GM23338 (cell line): ENCODE data around the gene EPHA10. TPM values are rescaled to one million over a fixed set of nuclear protein-coding genes. Genes with fewer than 3 reads are reported as not detected.

Experiments
- ATAC-seq: fragments of 200-7000 bp; cut with Tn5 transposase; 3 replicates; pipeline ENCODE4 v1.9.1; 2020
- DNase-seq: peaks from one replicate; pipeline ENCODE4 v3.0.0-alpha.2; 2015; ENCODE audit warnings: low spot score
- H2AFZ ChIP-seq: fragments of 200-600 bp; sonication (generic); 2 replicates; pipeline ENCODE4 v1.8.0; 2016; ENCODE audit warnings: antibody characterized with exemption, mild to moderate bottlenecking, moderate library complexity
- H3F3A ChIP-seq: fragments of 200-600 bp; sonication (generic); replicated peaks from 2 replicates; pipeline ENCODE4 v1.8.0; 2017; ENCODE audit warnings: antibody characterized with exemption, mixed run types, low read depth
- H3K27ac ChIP-seq: fragments of 200-600 bp; sonication (generic); 2 replicates; pipeline ENCODE4 v1.6.1; 2016; ENCODE audit warnings: low read depth
- H3K27me3 ChIP-seq: fragments of 200-600 bp; sonication (generic); 2 replicates; pipeline ENCODE4 v1.8.0; 2016; ENCODE audit warnings: mild to moderate bottlenecking, mixed run types, moderate library complexity; ENCODE audit not compliant: insufficient read depth
- H3K36me3 ChIP-seq: fragments of 200-600 bp; sonication (generic); 2 replicates; pipeline ENCODE4 v1.8.0; 2016; ENCODE audit warnings: mild to moderate bottlenecking; ENCODE audit not compliant: insufficient read depth
- H3K4me1 ChIP-seq: fragments of 200-600 bp; sonication (generic); 2 replicates; pipeline ENCODE4 v1.8.0; 2016; ENCODE audit warnings: mild to moderate bottlenecking, moderate library complexity; ENCODE audit not compliant: insufficient read depth
- H3K4me2 ChIP-seq: fragments of 200-600 bp; sonication (generic); 2 replicates; pipeline ENCODE4 v1.7.1; 2017; ENCODE audit warnings: mixed run types
- H3K4me3 ChIP-seq: fragments of 200-600 bp; sonication (generic); 2 replicates; pipeline ENCODE4 v1.6.1; 2016; ENCODE audit warnings: mixed run types
- H3K79me2 ChIP-seq: fragments of 200-600 bp; sonication (generic); replicated peaks from 2 replicates; pipeline ENCODE4 v1.8.0; 2017; ENCODE audit warnings: mild to moderate bottlenecking; ENCODE audit not compliant: insufficient read depth
- H3K9me2 ChIP-seq: fragments of 200-600 bp; sonication (generic); 2 replicates; pipeline ENCODE4 v1.8.0; 2017; ENCODE audit not compliant: insufficient read depth
- H4K20me1 ChIP-seq: fragments of 200-600 bp; sonication (generic); replicated peaks from 2 replicates; pipeline ENCODE4 v1.8.0; 2017; ENCODE audit warnings: mild to moderate bottlenecking; ENCODE audit not compliant: insufficient read depth
- H3K27ac Mint-ChIP-seq: 2 replicates; pipeline ENCODE4 v1.8.0; 2020; ENCODE audit warnings: inconsistent platforms, mild to moderate bottlenecking, moderate library complexity, mixed read lengths
- H3K27me3 Mint-ChIP-seq: 3 replicates; pipeline ENCODE4 v1.8.0; 2022; ENCODE audit warnings: low read depth, mild to moderate bottlenecking, moderate library complexity, mixed read lengths, inconsistent platforms; ENCODE audit not compliant: insufficient read depth, poor library complexity
- H3K36me3 Mint-ChIP-seq: 3 replicates; pipeline ENCODE4 v1.8.0; 2021; ENCODE audit warnings: low read depth, mild to moderate bottlenecking, inconsistent platforms, moderate library complexity, mixed read lengths
- H3K4me1 Mint-ChIP-seq: 3 replicates; pipeline ENCODE4 v1.8.0; 2020; ENCODE audit warnings: mild to moderate bottlenecking, inconsistent platforms, mixed read lengths
- H3K4me3 Mint-ChIP-seq: 3 replicates; pipeline ENCODE4 v1.8.0; 2021; ENCODE audit warnings: moderate library complexity, mild to moderate bottlenecking, inconsistent platforms, mixed read lengths
- H3K9me3 Mint-ChIP-seq: 3 replicates; pipeline ENCODE4 v1.8.0; 2020; ENCODE audit warnings: moderate library complexity, mild to moderate bottlenecking, inconsistent platforms, mixed read lengths
- EZH2 ChIP-seq: fragments of 200-600 bp; sonication (generic); IDR thresholded peaks from one replicate; pipeline ENCODE4 v1.8.0; 2017; ENCODE audit warnings: antibody characterized with exemption, mild to moderate bottlenecking, low read depth; ENCODE audit not compliant: unreplicated experiment
- EZH2phosphoT487 ChIP-seq: fragments of 200-600 bp; sonication (generic); IDR thresholded peaks from one replicate; pipeline ENCODE4 v1.8.1; 2018; ENCODE audit warnings: antibody characterized with exemption; ENCODE audit not compliant: unreplicated experiment
- JUNB ChIP-seq: IDR thresholded peaks from one replicate; pipeline ENCODE4 v1.6.1; 2016; ENCODE audit warnings: antibody characterized with exemption; ENCODE audit not compliant: unreplicated experiment
- STAT1 ChIP-seq: IDR thresholded peaks from one replicate; pipeline ENCODE4 v1.6.1; 2016; ENCODE audit warnings: antibody characterized with exemption; ENCODE audit not compliant: unreplicated experiment
- ZNF114 ChIP-seq: fragments of 250-450 bp; sonication (Bioruptor Pico); IDR thresholded peaks from 2 replicates; pipeline ENCODE4 v1.5.0; 2020; ENCODE audit warnings: mild to moderate bottlenecking, moderate library complexity
- polyA plus RNA-seq: library from polyadenylated mRNA; unstranded; fragments of >200 nt; fragmentation: Nextera tagmentation; extraction: Ambion mirVana; gene quantifications from 2 replicates; pipeline ENCODE4 v1.2.1, GENCODE V29; 2016
- total RNA-seq: library from RNA; depleted of rRNA; stranded (reverse); fragments of >200 nt; shearing (Covaris generic); gene quantifications from 2 replicates; pipeline ENCODE4 v1.2.3, GENCODE V29; 2014
- TF ChIP-seq, protein P1 (sequence below): IDR thresholded peaks from one replicate; pipeline ENCODE4 v1.6.1; 2018; ENCODE audit warnings: antibody characterized with exemption; ENCODE audit not compliant: unreplicated experiment
- TF ChIP-seq, protein P2 (sequence below), 2 experiments: fragments of 200-600 bp in 1 of 2; sonication (generic) in 1 of 2; conservative IDR thresholded peaks; 2 replicates each; pipeline versions ENCODE4 v1.5.1 to v1.6.1; 2016 to 2017; ENCODE audit warnings: antibody characterized with exemption in 2 of 2, low read depth in 2 of 2, mild to moderate bottlenecking in 2 of 2, moderate library complexity in 1 of 2
- TF ChIP-seq, protein P3 (sequence below): fragments of 250-450 bp; sonication (Bioruptor Pico); IDR thresholded peaks from 2 replicates; pipeline ENCODE4 v1.5.0; 2020; ENCODE audit warnings: mild to moderate bottlenecking, moderate library complexity
- TF ChIP-seq, protein P4 (sequence below): IDR thresholded peaks from 2 replicates; pipeline ENCODE4 v1.6.1; 2016; ENCODE audit warnings: antibody characterized with exemption

Gene EPHA10
- total and polyA plus RNA-seq, 2 experiments from 2014 or later = 0.76 to 2.4 TPM

DNA sequence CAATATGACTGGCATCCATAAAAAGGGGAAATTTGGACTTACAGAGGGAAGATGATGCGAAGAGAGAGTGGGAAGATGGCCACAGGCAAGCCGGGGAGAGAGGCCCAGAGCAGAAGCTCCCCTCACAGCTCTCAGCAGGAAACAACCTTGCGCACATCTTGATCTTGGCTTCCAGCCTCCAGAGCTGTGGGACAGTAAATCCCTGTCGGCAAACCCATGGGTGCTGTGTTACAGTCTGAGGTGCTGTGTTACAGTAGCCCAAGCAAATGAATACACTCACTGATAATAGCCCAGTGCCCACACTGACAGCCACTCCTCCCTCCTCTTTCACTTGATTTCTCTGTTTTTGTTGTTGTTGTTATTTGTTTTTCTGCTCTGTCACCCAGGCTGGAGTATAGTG, 50.2 kb downstream of the EPHA10 start (continued):
- TF ChIP-seq, protein P1, sequence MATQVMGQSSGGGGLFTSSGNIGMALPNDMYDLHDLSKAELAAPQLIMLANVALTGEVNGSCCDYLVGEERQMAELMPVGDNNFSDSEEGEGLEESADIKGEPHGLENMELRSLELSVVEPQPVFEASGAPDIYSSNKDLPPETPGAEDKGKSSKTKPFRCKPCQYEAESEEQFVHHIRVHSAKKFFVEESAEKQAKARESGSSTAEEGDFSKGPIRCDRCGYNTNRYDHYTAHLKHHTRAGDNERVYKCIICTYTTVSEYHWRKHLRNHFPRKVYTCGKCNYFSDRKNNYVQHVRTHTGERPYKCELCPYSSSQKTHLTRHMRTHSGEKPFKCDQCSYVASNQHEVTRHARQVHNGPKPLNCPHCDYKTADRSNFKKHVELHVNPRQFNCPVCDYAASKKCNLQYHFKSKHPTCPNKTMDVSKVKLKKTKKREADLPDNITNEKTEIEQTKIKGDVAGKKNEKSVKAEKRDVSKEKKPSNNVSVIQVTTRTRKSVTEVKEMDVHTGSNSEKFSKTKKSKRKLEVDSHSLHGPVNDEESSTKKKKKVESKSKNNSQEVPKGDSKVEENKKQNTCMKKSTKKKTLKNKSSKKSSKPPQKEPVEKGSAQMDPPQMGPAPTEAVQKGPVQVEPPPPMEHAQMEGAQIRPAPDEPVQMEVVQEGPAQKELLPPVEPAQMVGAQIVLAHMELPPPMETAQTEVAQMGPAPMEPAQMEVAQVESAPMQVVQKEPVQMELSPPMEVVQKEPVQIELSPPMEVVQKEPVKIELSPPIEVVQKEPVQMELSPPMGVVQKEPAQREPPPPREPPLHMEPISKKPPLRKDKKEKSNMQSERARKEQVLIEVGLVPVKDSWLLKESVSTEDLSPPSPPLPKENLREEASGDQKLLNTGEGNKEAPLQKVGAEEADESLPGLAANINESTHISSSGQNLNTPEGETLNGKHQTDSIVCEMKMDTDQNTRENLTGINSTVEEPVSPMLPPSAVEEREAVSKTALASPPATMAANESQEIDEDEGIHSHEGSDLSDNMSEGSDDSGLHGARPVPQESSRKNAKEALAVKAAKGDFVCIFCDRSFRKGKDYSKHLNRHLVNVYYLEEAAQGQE = no peak
- no peak for TF ChIP-seq STAT1
- TF ChIP-seq JUNB = no peak

DNA sequence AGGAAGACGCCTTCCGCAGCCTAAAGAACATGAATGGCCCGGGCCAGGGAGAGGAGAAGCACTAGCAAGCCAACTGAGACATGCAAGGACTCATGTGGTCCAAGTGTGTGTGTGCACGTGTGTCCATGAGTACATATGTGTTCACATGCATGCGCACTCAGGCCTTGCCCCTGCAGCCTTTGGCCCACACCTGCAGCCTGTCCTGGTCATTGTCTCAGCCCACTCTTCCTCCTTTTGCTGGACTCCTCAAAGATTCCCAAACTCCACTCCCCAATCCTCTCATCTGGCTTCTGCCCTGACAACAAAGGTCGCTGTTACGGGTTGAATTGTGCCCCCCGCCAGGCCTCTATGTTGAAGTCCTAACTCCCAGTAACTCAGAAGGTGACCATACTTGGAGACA, 50.7 kb downstream of the EPHA10 start:
- ATAC-seq (no peak), DNase-seq (no peak)
- peaks cover 3% of the 10 kb centered on the region; the same call in 2 of the 3 replicates for H3K4me1 Mint-ChIP-seq
- TF ChIP-seq EZH2 (no peak), ZNF114 (CRISPR knock-in tag) (no peak), JUNB (no peak), EZH2phosphoT487 (no peak)
- TF ChIP-seq, protein P2, sequence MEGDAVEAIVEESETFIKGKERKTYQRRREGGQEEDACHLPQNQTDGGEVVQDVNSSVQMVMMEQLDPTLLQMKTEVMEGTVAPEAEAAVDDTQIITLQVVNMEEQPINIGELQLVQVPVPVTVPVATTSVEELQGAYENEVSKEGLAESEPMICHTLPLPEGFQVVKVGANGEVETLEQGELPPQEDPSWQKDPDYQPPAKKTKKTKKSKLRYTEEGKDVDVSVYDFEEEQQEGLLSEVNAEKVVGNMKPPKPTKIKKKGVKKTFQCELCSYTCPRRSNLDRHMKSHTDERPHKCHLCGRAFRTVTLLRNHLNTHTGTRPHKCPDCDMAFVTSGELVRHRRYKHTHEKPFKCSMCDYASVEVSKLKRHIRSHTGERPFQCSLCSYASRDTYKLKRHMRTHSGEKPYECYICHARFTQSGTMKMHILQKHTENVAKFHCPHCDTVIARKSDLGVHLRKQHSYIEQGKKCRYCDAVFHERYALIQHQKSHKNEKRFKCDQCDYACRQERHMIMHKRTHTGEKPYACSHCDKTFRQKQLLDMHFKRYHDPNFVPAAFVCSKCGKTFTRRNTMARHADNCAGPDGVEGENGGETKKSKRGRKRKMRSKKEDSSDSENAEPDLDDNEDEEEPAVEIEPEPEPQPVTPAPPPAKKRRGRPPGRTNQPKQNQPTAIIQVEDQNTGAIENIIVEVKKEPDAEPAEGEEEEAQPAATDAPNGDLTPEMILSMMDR (conservative IDR thresholded peaks at IDR 0.05; ENCODE audit: low read depth in 2 of 2) = no peak
- TF ChIP-seq, protein P3, sequence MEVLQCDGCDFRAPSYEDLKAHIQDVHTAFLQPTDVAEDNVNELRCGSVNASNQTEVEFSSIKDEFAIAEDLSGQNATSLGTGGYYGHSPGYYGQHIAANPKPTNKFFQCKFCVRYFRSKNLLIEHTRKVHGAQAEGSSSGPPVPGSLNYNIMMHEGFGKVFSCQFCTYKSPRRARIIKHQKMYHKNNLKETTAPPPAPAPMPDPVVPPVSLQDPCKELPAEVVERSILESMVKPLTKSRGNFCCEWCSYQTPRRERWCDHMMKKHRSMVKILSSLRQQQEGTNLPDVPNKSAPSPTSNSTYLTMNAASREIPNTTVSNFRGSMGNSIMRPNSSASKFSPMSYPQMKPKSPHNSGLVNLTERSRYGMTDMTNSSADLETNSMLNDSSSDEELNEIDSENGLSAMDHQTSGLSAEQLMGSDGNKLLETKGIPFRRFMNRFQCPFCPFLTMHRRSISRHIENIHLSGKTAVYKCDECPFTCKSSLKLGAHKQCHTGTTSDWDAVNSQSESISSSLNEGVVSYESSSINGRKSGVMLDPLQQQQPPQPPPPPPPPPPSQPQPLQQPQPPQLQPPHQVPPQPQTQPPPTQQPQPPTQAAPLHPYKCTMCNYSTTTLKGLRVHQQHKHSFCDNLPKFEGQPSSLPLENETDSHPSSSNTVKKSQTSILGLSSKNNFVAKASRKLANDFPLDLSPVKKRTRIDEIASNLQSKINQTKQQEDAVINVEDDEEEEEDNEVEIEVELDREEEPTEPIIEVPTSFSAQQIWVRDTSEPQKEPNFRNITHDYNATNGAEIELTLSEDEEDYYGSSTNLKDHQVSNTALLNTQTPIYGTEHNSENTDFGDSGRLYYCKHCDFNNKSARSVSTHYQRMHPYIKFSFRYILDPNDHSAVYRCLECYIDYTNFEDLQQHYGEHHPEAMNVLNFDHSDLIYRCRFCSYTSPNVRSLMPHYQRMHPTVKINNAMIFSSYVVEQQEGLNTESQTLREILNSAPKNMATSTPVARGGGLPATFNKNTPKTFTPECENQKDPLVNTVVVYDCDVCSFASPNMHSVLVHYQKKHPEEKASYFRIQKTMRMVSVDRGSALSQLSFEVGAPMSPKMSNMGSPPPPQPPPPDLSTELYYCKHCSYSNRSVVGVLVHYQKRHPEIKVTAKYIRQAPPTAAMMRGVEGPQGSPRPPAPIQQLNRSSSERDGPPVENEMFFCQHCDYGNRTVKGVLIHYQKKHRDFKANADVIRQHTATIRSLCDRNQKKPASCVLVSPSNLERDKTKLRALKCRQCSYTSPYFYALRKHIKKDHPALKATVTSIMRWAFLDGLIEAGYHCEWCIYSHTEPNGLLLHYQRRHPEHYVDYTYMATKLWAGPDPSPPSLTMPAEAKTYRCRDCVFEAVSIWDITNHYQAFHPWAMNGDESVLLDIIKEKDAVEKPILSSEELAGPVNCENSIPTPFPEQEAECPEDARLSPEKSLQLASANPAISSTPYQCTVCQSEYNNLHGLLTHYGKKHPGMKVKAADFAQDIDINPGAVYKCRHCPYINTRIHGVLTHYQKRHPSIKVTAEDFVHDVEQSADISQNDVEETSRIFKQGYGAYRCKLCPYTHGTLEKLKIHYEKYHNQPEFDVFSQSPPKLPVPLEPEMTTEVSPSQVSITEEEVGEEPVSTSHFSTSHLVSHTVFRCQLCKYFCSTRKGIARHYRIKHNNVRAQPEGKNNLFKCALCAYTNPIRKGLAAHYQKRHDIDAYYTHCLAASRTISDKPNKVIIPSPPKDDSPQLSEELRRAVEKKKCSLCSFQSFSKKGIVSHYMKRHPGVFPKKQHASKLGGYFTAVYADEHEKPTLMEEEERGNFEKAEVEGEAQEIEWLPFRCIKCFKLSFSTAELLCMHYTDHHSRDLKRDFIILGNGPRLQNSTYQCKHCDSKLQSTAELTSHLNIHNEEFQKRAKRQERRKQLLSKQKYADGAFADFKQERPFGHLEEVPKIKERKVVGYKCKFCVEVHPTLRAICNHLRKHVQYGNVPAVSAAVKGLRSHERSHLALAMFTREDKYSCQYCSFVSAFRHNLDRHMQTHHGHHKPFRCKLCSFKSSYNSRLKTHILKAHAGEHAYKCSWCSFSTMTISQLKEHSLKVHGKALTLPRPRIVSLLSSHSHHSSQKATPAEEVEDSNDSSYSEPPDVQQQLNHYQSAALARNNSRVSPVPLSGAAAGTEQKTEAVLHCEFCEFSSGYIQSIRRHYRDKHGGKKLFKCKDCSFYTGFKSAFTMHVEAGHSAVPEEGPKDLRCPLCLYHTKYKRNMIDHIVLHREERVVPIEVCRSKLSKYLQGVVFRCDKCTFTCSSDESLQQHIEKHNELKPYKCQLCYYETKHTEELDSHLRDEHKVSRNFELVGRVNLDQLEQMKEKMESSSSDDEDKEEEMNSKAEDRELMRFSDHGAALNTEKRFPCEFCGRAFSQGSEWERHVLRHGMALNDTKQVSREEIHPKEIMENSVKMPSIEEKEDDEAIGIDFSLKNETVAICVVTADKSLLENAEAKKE (CRISPR knock-in tag) = no peak
- TF ChIP-seq, protein P4, sequence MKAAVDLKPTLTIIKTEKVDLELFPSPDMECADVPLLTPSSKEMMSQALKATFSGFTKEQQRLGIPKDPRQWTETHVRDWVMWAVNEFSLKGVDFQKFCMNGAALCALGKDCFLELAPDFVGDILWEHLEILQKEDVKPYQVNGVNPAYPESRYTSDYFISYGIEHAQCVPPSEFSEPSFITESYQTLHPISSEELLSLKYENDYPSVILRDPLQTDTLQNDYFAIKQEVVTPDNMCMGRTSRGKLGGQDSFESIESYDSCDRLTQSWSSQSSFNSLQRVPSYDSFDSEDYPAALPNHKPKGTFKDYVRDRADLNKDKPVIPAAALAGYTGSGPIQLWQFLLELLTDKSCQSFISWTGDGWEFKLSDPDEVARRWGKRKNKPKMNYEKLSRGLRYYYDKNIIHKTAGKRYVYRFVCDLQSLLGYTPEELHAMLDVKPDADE = no peak

More for the DNA sequence above, 50.7 kb downstream of the EPHA10 start:
- Histone ChIP-seq H2AFZ (no peak overlapping the region), H4K20me1 (0 out of 2 replicates have a peak, but pooled peaks cover 4% of the 10 kb centered on the region), H3K79me2 (no peaks in the 10 kb centered on the region), H3K9me2 (no peaks in the 10 kb centered on the region), H3F3A (no peaks in the 10 kb centered on the region), H3K4me1 (no peaks in the 10 kb centered on the region), H3K4me3 (no peak overlapping the region), H3K27me3 (no peaks in the 10 kb centered on the region), H3K36me3 (0 out of 2 replicates have a peak, but pooled peaks cover 6% of the 10 kb centered on the region), H3K27ac (no peak overlapping the region), H3K4me2 (no peak overlapping the region)
- Mint-ChIP-seq H3K9me3 (no peaks in the 10 kb centered on the region), H3K27me3 (peaks cover 1% of the 10 kb centered on the region), H3K27ac (no peak overlapping the region; the same call in 1 of the 2 replicates), H3K36me3 (peaks cover 8% of the 10 kb centered on the region), H3K4me3 (no peak overlapping the region)
